GM21528 (cell line): ENCODE data around the gene RBM28.

Source experiments
- ATAC-seq: cut with Tn5 transposase; IDR thresholded peaks from one replicate; pipeline ENCODE4 v1.9.1; 2021; ENCODE audit warnings: mild to moderate bottlenecking, moderate library complexity; ENCODE audit not compliant: unreplicated experiment, low FRiP score

The RBM28 gene

GRCh38 chr7:128376077-128376476 is 32.4 kb upstream of the RBM28 start:
- ATAC-seq, result no peak

GRCh38 chr7:128374041-128374440 is 30.3 kb upstream of the RBM28 start:
- no peak for ATAC-seq

GRCh38 chr7:128373606-128374005 is 29.9 kb upstream of the RBM28 start:
- no peak for ATAC-seq

GRCh38 chr7:128370491-128370890 is 26.8 kb upstream of the RBM28 start:
- no peak for ATAC-seq

GRCh38 chr7:128366986-128367385 is 23.3 kb upstream of the RBM28 start:
- ATAC-seq, result no peak

- ATAC-seq, result no peak
Observed at GRCh38 chr7:128366300-128366699, 22.6 kb upstream of the RBM28 start.

GRCh38 chr7:128365432-128365831 is 21.7 kb upstream of the RBM28 start:
- no peak for ATAC-seq

GRCh38 chr7:128364166-128364870 is 20.6 kb upstream of the RBM28 start:
- no peak for ATAC-seq

GRCh38 chr7:128363261-128363721 is 19.6 kb upstream of the RBM28 start:
- ATAC-seq, result no peak

- no peak for ATAC-seq
Observed at GRCh38 chr7:128362670-128363069, 19.0 kb upstream of the RBM28 start.

GRCh38 chr7:128361411-128362379 is 18.0 kb upstream of the RBM28 start, which contains the start of gene PRRT4:
Gene PRRT4, minus strand, starts transcription at chr7:128361690.
- ATAC-seq, result no peak

GRCh38 chr7:128360359-128360678 is 16.6 kb upstream of the RBM28 start:
- ATAC-seq, result no peak

GRCh38 chr7:128359939-128360338 is 16.2 kb upstream of the RBM28 start:
- no peak for ATAC-seq

- ATAC-seq, result no peak
Observed at GRCh38 chr7:128359336-128359735, 15.6 kb upstream of the RBM28 start.

GRCh38 chr7:128358233-128358632 is 14.5 kb upstream of the RBM28 start:
- ATAC-seq, result no peak

- no peak for ATAC-seq
Observed at GRCh38 chr7:128357217-128357613, 13.5 kb upstream of the RBM28 start.

- no peak for ATAC-seq
Observed at GRCh38 chr7:128356546-128357216, 13.0 kb upstream of the RBM28 start.

GRCh38 chr7:128353610-128354009 is 9.9 kb upstream of the RBM28 start:
- no peak for ATAC-seq

- no peak for ATAC-seq
Observed at GRCh38 chr7:128353189-128353588, 9.5 kb upstream of the RBM28 start.

- no peak for ATAC-seq
Observed at GRCh38 chr7:128352636-128353035, 8.9 kb upstream of the RBM28 start.

GRCh38 chr7:128352153-128352537 is 8.4 kb upstream of the RBM28 start:
- no peak for ATAC-seq
